Spleen (tissue), 13 donors: Measurements from ENCODE around the gene PKIB. TPM values are rescaled to one million over a fixed set of nuclear protein-coding genes. Genes with fewer than 3 reads are reported as not detected.

Source experiments
- DNase-seq: peaks from one replicate; pipeline ENCODE4 v3.0.0-alpha.2; 2020
- H3K27ac ChIP-seq, 8 donors: fragments of 200-600 bp; sonication (generic) in 7 of 8; 1 replicate in 4 of 8; 2 replicates in 4 of 8; pipeline versions ENCODE4 v1.5.0 to v1.8.0; 2016 to 2021; ENCODE audit warnings: inconsistent platforms in 4 of 8, mild to moderate bottlenecking in 4 of 8, moderate library complexity in 1 of 8
- H3K27me3 ChIP-seq, 7 donors: fragments of 200-600 bp; sonication (generic) in 6 of 7; replicated peaks in 1 of 7; 1 replicate in 4 of 7; 2 replicates in 3 of 7; pipeline versions ENCODE4 v1.5.0 to v1.8.0; 2016 to 2021; ENCODE audit warnings: inconsistent platforms in 3 of 7, mild to moderate bottlenecking in 1 of 7
- H3K36me3 ChIP-seq, 6 donors: fragments of 200-600 bp; sonication (generic) in 5 of 6; 1 replicate in 4 of 6; 2 replicates in 2 of 6; pipeline versions ENCODE4 v1.5.0 to v1.8.0; 2016 to 2021; ENCODE audit warnings: inconsistent platforms in 2 of 6
- H3K4me1 ChIP-seq, 6 donors: fragments of 200-600 bp; sonication (generic) in 5 of 6; 1 replicate in 3 of 6; 2 replicates in 3 of 6; pipeline versions ENCODE4 v1.5.0 to v1.8.0; 2016 to 2021; ENCODE audit warnings: inconsistent platforms in 3 of 6
- H3K4me3 ChIP-seq, 8 donors: fragments of 200-600 bp; sonication (generic) in 7 of 8; 1 replicate in 4 of 8; 2 replicates in 4 of 8; pipeline versions ENCODE4 v1.5.0 to v1.8.0; 2016 to 2021; ENCODE audit warnings: inconsistent platforms in 4 of 8, mild to moderate bottlenecking in 4 of 8, moderate library complexity in 2 of 8
- H3K9me3 ChIP-seq, 8 donors: fragments of 200-600 bp; sonication (generic) in 7 of 8; 1 replicate in 4 of 8; 2 replicates in 4 of 8; pipeline versions ENCODE4 v1.5.0 to v1.8.0; 2016 to 2021; ENCODE audit warnings: inconsistent platforms in 4 of 8
- POLR2A ChIP-seq, 3 donors: fragments of 450-650 bp; IDR thresholded peaks; one replicate each; pipeline ENCODE4 v1.5.1; 2017; ENCODE audit warnings: antibody characterized with exemption in 3 of 3, mild to moderate bottlenecking in 1 of 3
- POLR2AphosphoS5 ChIP-seq, 3 donors: sonication (generic); formaldehyde crosslinking; IDR thresholded peaks; one replicate each; pipeline ENCODE4 v1.5.1; 2017; ENCODE audit warnings: antibody characterized with exemption in 3 of 3
- WGBS, 5 donors: extraction: QIAGEN DNeasy Blood & Tissue Kit in 3 of 5; methylation state at CpG; one replicate each; pipeline versions ENCODE4 v1.1.5 to v1.1.7; 2013 to 2018; 5-methylcytosine and 5-hydroxymethylcytosine counted together
- intact Hi-C: fragments of 100-400 bp; cut with DNase I; formaldehyde crosslinking; loops from one replicate; pipeline ENCODE4 v1.15.0; 2023; ENCODE audit warnings: low total_unique reads
- long read RNA-seq, 2 donors: transcript quantifications; one replicate each; lab custom pipeline, GENCODE V29; 2026
- polyA plus RNA-seq, 3 donors: library from polyadenylated mRNA; stranded (reverse); fragments of 200-250 nt; gene quantifications; one replicate each; pipeline ENCODE4 v1.2.1, GENCODE V29; 2013
- total RNA-seq, 7 donors: library from RNA; depleted of rRNA in 3 of 7; stranded (reverse); fragments of >200 nt in 3 of 7; fragmentation: NEBNext Ultra II Directional in 4 of 7; extraction: Animal tissue kit (Norgen Biotek cat#: 25700) in 4 of 7; gene quantifications; one replicate each; pipeline versions ENCODE4 v1.1.0 to v1.2.1, GENCODE V29; 2016 to 2021
- TF ChIP-seq, protein P1 (sequence below), 11 experiments: fragments of 200-600 bp in 7 of 11; fragments of 450-650 bp in 4 of 11; sonication (generic) in 4 of 11; IDR thresholded peaks in 8 of 11; conservative IDR thresholded peaks in 3 of 11; 1 replicate in 7 of 11; 2 replicates in 4 of 11; pipeline versions ENCODE4 v1.4.0 to v1.8.0; 2016 to 2021; ENCODE audit warnings: antibody characterized with exemption in 11 of 11, inconsistent platforms in 4 of 11, mild to moderate bottlenecking in 1 of 11
- donor health status: healthy with polysubstance abuse.
- donor health status: DM: no; HTN: no; CAD: no; lungs with moderate emphysema.
- donor health status: DM: no; HTN: no; CAD: no.
- donor health status: Bipolar disorder and iron deficiency.
- donor health status: healthy.
- donor health status: DM: no; HTN: no; CAD: no.
- donor health status: DM: yes; HTN: yes; CAD: no.

PKIB gene, protein sequence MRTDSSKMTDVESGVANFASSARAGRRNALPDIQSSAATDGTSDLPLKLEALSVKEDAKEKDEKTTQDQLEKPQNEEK
- total RNA-seq, result 1 to 10 TPM in 4 of 7 donors, under 1 TPM in 1, not detected in 2; 0.94 to 3.0 (median 1.7) TPM
- 1 to 10 TPM in 2 of 3 donors, under 1 TPM in 1; 0.85 to 2.9 (median 1.2) TPM for polyA plus RNA-seq
- long read RNA-seq, donor 1, partial matches to known transcripts, result 0 of 2 reads
- long read RNA-seq, donor 1, other reads (novel, unspliced or antisense), result 0 of 2 reads
- long read RNA-seq, donor 2, partial matches to known transcripts, result 0 of 1 reads
- long read RNA-seq, donor 2, other reads (novel, unspliced or antisense), result 0 of 1 reads

DNA sequence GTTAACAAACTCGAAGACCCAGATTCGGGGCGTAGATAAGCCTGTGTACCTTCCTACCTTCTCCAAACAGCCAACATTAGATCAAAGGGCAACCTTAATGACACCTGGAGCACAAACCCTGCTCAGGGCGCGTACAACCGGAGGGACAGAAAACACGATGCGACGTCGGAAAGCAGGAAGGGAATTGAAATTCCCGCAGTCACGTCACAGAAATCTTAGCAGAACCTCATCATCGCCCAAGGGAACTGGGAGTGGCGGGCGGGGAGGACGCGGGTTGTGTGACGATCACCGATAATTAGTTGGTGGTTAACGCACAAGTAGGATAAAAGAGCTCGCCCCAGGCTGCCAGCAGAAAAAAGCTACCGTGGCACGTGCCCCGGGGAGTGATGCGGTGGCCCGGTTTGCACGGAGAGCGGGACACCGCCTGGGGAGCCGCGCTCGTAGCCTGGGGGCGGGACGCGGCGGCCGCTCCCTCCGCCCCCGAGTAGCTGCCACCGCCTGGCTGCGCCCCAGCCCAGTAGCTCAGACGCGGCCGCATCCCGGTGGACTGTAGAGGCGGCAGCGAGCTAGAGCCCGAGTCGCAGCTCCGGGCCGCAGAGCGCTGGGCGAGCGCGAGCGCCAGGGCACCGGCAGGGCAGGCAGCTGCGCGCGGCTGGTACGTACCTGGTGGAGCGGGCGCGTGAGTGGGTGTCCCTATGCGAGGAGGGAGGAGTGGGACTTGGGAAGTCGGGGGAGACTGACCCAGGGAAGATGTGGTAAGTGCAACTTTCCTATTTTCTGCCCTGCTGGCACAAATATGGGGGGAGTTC, at the start of gene PKIB:
TSS of gene PKIB (plus strand) at position 525 of the 809 bp plus-strand sequence. CDS start 107,390 bp downstream, outside the sequence.
- intact Hi-C loops, result no loop called here
- DNase-seq, result peak; percentile 89
- no peaks in the 10 kb centered on the region for H3K36me3 ChIP-seq
- no peaks in the 10 kb centered on the region for H3K9me3 ChIP-seq
- TF ChIP-seq POLR2A (IDR thresholded peaks at IDR 0.05) (no peak), POLR2AphosphoS5 (IDR thresholded peaks at IDR 0.05) (peak; percentile 33 to 76 (median 69))
- TF ChIP-seq, protein P1, sequence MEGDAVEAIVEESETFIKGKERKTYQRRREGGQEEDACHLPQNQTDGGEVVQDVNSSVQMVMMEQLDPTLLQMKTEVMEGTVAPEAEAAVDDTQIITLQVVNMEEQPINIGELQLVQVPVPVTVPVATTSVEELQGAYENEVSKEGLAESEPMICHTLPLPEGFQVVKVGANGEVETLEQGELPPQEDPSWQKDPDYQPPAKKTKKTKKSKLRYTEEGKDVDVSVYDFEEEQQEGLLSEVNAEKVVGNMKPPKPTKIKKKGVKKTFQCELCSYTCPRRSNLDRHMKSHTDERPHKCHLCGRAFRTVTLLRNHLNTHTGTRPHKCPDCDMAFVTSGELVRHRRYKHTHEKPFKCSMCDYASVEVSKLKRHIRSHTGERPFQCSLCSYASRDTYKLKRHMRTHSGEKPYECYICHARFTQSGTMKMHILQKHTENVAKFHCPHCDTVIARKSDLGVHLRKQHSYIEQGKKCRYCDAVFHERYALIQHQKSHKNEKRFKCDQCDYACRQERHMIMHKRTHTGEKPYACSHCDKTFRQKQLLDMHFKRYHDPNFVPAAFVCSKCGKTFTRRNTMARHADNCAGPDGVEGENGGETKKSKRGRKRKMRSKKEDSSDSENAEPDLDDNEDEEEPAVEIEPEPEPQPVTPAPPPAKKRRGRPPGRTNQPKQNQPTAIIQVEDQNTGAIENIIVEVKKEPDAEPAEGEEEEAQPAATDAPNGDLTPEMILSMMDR (IDR thresholded peaks at IDR 0.05 in 8 of 11, conservative IDR thresholded peaks at IDR 0.05 in 3 of 11), result peak in 5 of 11 experiments; percentile 10 to 34 (median 20)
- peaks cover 4 to 25% (median 19%) of the 10 kb centered on the region in 6 donors for H3K4me1 ChIP-seq
- peaks cover 0 to 57% (median 26%) of the 10 kb centered on the region in 7 donors for H3K27me3 ChIP-seq
- H3K27ac ChIP-seq, result peak within 1 kb of the TSS in 1 of 8 donors; percentile 18
- 1 to 2% (median 1%) methylated on average over 21 to 66 of the region's 66 CpGs for WGBS, 5 donors
- H3K4me3 ChIP-seq, result peak within 1 kb of the TSS; percentile 14 to 73 (median 50)

DNA sequence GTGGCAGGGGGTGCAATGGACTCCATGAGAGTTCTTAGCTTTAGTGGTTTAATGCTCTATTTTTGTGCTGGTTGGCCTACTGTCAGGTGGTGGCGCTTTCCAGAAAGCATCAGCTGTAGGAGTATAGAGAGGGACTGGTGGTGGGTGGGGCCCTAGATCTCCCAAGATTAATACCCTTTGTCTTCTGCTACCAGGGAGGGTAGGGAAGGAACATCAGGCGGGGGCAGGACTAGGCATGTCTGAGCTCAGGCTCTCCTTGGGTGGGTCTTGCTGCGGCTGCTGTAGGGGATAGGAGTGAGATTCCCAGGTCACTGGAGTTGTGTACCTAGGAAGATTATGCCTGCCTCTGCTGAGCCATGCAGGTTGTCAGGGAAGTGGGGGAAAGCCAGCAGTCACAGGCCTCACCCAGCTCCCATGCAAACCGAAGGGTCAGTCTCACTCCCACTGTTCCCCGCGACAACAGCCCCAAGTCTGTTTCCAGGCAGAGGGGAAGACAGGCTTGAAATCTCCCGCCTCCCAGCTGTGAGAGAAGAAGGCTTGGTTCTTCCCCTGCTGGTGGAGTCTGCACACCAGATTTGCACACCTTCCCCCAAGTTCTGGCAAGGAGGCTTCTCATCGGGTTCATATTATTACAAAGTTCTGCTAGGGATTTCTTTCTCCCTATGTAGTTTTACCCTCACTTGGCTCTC, 46.7 kb upstream of the PKIB start:
- Histone ChIP-seq H3K4me1 (no peaks in the 10 kb centered on the region), H3K4me3 (no peak overlapping the region), H3K27ac (no peak overlapping the region), H3K36me3 (no peaks in the 10 kb centered on the region), H3K27me3 (no peaks in the 10 kb centered on the region), H3K9me3 (peaks cover 0 to 16% (median 9%) of the 10 kb centered on the region in 8 donors)
- DNase-seq, result no peak
- intact Hi-C loops, result no loop called here
- TF ChIP-seq, protein P1 (IDR thresholded peaks at IDR 0.05 in 8 of 11, conservative IDR thresholded peaks at IDR 0.05 in 3 of 11), result no peak
- no peak for TF ChIP-seq POLR2AphosphoS5 (IDR thresholded peaks at IDR 0.05)
- no peak for TF ChIP-seq POLR2A (IDR thresholded peaks at IDR 0.05)
- WGBS, 5 donors, result 86 to 92% (median 89%) methylated on average over 8 of the region's 8 CpGs

DNA sequence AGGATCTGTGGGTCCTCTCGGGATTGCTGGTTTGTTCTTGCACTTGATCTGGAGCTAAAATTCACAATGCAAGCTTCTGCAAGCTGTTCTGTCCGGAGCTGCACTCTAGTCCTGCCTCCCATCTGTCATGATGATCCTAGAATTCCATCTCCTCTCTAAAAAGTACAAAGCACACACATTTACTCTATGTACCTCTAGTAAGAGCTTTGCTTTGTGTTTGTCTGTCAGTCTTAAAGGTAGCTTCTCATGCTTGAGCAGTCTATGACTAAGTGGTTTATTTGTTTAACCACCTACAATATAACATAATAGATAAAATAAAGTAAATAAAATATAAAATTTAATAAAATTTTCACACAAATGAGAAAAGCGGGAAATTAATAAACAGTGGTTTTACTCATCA, 46.0 kb upstream of the PKIB start:
- H3K36me3 ChIP-seq, result no peaks in the 10 kb centered on the region
- no peak overlapping the region for H3K27ac ChIP-seq
- WGBS, 5 donors, result 78 to 90% (median 84%) methylated on average over 3 of the region's 3 CpGs
- peaks cover 0 to 16% (median 9%) of the 10 kb centered on the region in 8 donors for H3K9me3 ChIP-seq
- intact Hi-C loops, result no loop called here
- no peak overlapping the region for H3K4me3 ChIP-seq
- DNase-seq, result no peak
- H3K27me3 ChIP-seq, result peaks cover 0 to 6% (median 0%) of the 10 kb centered on the region in 7 donors
- no peak for TF ChIP-seq POLR2AphosphoS5 (IDR thresholded peaks at IDR 0.05)
- TF ChIP-seq, protein P1 (IDR thresholded peaks at IDR 0.05 in 8 of 11, conservative IDR thresholded peaks at IDR 0.05 in 3 of 11), result no peak
- no peak for TF ChIP-seq POLR2A (IDR thresholded peaks at IDR 0.05)
- no peaks in the 10 kb centered on the region for H3K4me1 ChIP-seq
